ENCODE measurements around the gene ENTPD2. TPM values are rescaled to one million over a fixed set of nuclear protein-coding genes. Genes with fewer than 3 reads are reported as not detected.

Gene ENTPD2
- total and polyA plus RNA-seq, 2 donors (not counting 1 experiment from before 2014, with no cell fraction given) = not detected

- no peak overlapping the region for H3K9ac ChIP-seq (ENCODE audit: low read length)
- intact Hi-C loops (cut with micrococcal nuclease) = no loop called here
- no peak for TF ChIP-seq CTCF (IDR thresholded peaks at IDR 0.05)
- no peak for TF ChIP-seq EZH2 (IDR thresholded peaks at IDR 0.05; ENCODE audit: borderline replicate concordance, insufficient read depth, low read depth, low read length, poor library complexity, severe bottlenecking)
- 95% methylated on average over 17 of the region's 17 CpGs for WGBS (ENCODE audit: insufficient coverage)
- H3K4me1 Mint-ChIP-seq = peaks cover 19% of the 10 kb centered on the region
- no peak overlapping the region for H3K27ac ChIP-seq (ENCODE audit: low read length in 2 of 2)
- peak overlapping the region; percentile 79 for H3K4me2 ChIP-seq (replicated peaks; ENCODE audit: low read depth, low read length, poor library complexity, severe bottlenecking)
- H3K4me3 Mint-ChIP-seq = peak overlapping the region; percentile 16
- no peaks in the 10 kb centered on the region for H3K79me2 ChIP-seq (ENCODE audit: control insufficient read depth, insufficient read depth, low read length)
- H2AFZ ChIP-seq (ENCODE audit: insufficient read depth, low read depth, low read length, poor library complexity, severe bottlenecking) = no peak overlapping the region
- no peak overlapping the region for H3K27ac Mint-ChIP-seq
- ATAC-seq (ENCODE audit: low read depth) = no peak
- ChIA-PET POLR2A (interaction anchor here (1.2 to 2.4 kb wide), 4 partner anchors 8 to 39 kb away, joined by 3 to 19 read pairs (median 7); partner anchors contain the start of genes MAN1B1 and UAP1L1), CTCF (interaction anchor here (0.6 to 6.7 kb wide), 16 partner anchors 8 to 282 kb away, joined by 3 to 61 read pairs (median 12); partner anchors contain the start of genes ABCA2, MAN1B1, NPDC1 and UAP1L1)
- peaks cover 8% of the 10 kb centered on the region for H4K20me1 ChIP-seq (ENCODE audit: control insufficient read depth, insufficient read depth, low read length, poor library complexity, severe bottlenecking)
- H3K4me1 ChIP-seq (ENCODE audit: control insufficient read depth in 2 of 2, insufficient read depth in 2 of 2, low read length in 2 of 2) = peaks cover 15 to 35% of the 10 kb centered on the region in 2 donors
- no peaks in the 10 kb centered on the region for H3K36me3 ChIP-seq (replicated peaks in 1 of 2; ENCODE audit: control extremely low read depth in 1 of 2, control insufficient read depth in 1 of 2, extremely low read depth in 1 of 2, insufficient read depth in 2 of 2, low read length in 1 of 2)
- peaks cover 0 to 15% (median 1%) of the 10 kb centered on the region in 4 experiments for H3K27me3 ChIP-seq (replicated peaks in 1 of 4; ENCODE audit: control extremely low read depth in 1 of 4, control insufficient read depth in 3 of 4, insufficient read depth in 4 of 4, low read length in 3 of 4)
- peaks cover 0 to 7% (median 0%) of the 10 kb centered on the region in 3 donors for H3K9me3 ChIP-seq (ENCODE audit: control extremely low read depth in 1 of 3, control insufficient read depth in 2 of 3, insufficient read depth in 1 of 3, low read length in 2 of 3)
- H3K9me3 Mint-ChIP-seq (ENCODE audit: insufficient read depth) = no peaks in the 10 kb centered on the region
- peaks cover 6% of the 10 kb centered on the region for H3K27me3 Mint-ChIP-seq
- H3K4me3 ChIP-seq (ENCODE audit: control extremely low read depth in 1 of 5, extremely low read depth in 1 of 5, insufficient read depth in 1 of 5, low read depth in 2 of 5, low read length in 4 of 5) = no peak overlapping the region
- DNase-seq = no peak
Observed at GRCh38 chr9:137068539-137069507, 15.0 kb upstream of the ENTPD2 start.
